ACHN (cell line): ENCODE results near the gene TMSB10.
"Not testable (repeated sequence)": the region's sequence is repeated elsewhere in the genome, so short reads cannot be mapped to it uniquely, and the experiment has no call there.

ENCODE experiments used
- DNase-seq: peaks from one replicate; pipeline ENCODE4 v3.0.0-alpha.2; 2015
- in situ Hi-C: cut with HindIII; loops from 2 replicates; pipeline ENCODE4 v1.10.0; 2017; ENCODE audit warnings: low sequenced_read_pairs, low pct_ligation_motif_present, low pct_unique_long_range_greater_than_20kb

TMSB10 gene

GRCh38 chr2:84905181-84906107, at the start of gene TMSB10:
TMSB10 (plus strand) TSS chr2:84905656.
- peak; percentile 88 for DNase-seq
- in situ Hi-C loops, result no loop called here

- in situ Hi-C loops, result no loop called here
- DNase-seq, result no peak
Observed at GRCh38 chr2:84855731-84856130, 49.7 kb upstream of the TMSB10 start.

- in situ Hi-C loops, result no loop called here
- no peak for DNase-seq
Observed at GRCh38 chr2:84856787-84857186, 48.7 kb upstream of the TMSB10 start.

GRCh38 chr2:84857566-84857965, 47.9 kb upstream of the TMSB10 start:
- DNase-seq, result no peak
- in situ Hi-C loops, result no loop called here

- DNase-seq, result peak; percentile 11
- in situ Hi-C loops, result no loop called here
Observed at GRCh38 chr2:84858123-84858522, 47.3 kb upstream of the TMSB10 start.

- DNase-seq, result no peak
- in situ Hi-C loops, result no loop called here
Observed at GRCh38 chr2:84858937-84859336, 46.5 kb upstream of the TMSB10 start.

GRCh38 chr2:84861539-84861938, 43.9 kb upstream of the TMSB10 start:
- in situ Hi-C loops, result no loop called here
- DNase-seq, result no peak

- no peak for DNase-seq
- in situ Hi-C loops, result no loop called here
Observed at GRCh38 chr2:84862006-84862405, 43.5 kb upstream of the TMSB10 start.

- in situ Hi-C loops, result no loop called here
- peak; percentile 40 for DNase-seq
Observed at GRCh38 chr2:84865181-84865783, 40.2 kb upstream of the TMSB10 start.

- DNase-seq, result no peak
- in situ Hi-C loops, result no loop called here
Observed at GRCh38 chr2:84866122-84866521, 39.3 kb upstream of the TMSB10 start.

GRCh38 chr2:84868327-84868726, 37.1 kb upstream of the TMSB10 start:
- DNase-seq, in situ Hi-C loops: not testable (repeated sequence)

- no peak for DNase-seq
- in situ Hi-C loops, result no loop called here
Observed at GRCh38 chr2:84870306-84870705, 35.1 kb upstream of the TMSB10 start.

GRCh38 chr2:84872691-84873090, 32.8 kb upstream of the TMSB10 start:
- in situ Hi-C loops, DNase-seq: not testable (repeated sequence)

- in situ Hi-C loops, result no loop called here
Observed at GRCh38 chr2:84873350-84873749, 32.1 kb upstream of the TMSB10 start.

GRCh38 chr2:84874381-84875212, 30.9 kb upstream of the TMSB10 start:
- in situ Hi-C loops, result no loop called here
- no peak for DNase-seq

More at GRCh38 chr2:84873350-84873749, 32.1 kb upstream of the TMSB10 start:
- DNase-seq, result no peak

- in situ Hi-C loops, result no loop called here
- no peak for DNase-seq
Observed at GRCh38 chr2:84875213-84875560, 30.3 kb upstream of the TMSB10 start.

GRCh38 chr2:84875619-84876018, 29.8 kb upstream of the TMSB10 start:
- in situ Hi-C loops, DNase-seq: not testable (repeated sequence)

- in situ Hi-C loops, result no loop called here
- no peak for DNase-seq
Observed at GRCh38 chr2:84876369-84876768, 29.1 kb upstream of the TMSB10 start.

GRCh38 chr2:84878459-84878858, 27.0 kb upstream of the TMSB10 start:
- in situ Hi-C loops, result no loop called here
- no peak for DNase-seq
